CD14-positive monocyte (primary cell): ENCODE data around the gene ABCB8. TPM values are rescaled to one million over a fixed set of nuclear protein-coding genes. Genes with fewer than 3 reads are reported as not detected.

ENCODE experiments used
- DNase-seq, 3 donors: peaks; one replicate each; pipeline ENCODE4 v3.0.0-alpha.2; 2011 to 2022
- H2AFZ ChIP-seq: 2 replicates; pipeline ENCODE4 v1.6.0; 2012; ENCODE audit warnings: mild to moderate bottlenecking, low read depth, low read length, inconsistent platforms; ENCODE audit not compliant: insufficient read depth, poor library complexity, severe bottlenecking
- H3K27ac ChIP-seq, 2 donors: 1 replicate in 1 of 2; 2 replicates in 1 of 2; pipeline ENCODE4 v1.5.1; 2012 to 2013; ENCODE audit warnings: low read length in 2 of 2, control low read depth in 1 of 2, inconsistent platforms in 1 of 2, low read depth in 1 of 2, mild to moderate bottlenecking in 1 of 2
- H3K27me3 ChIP-seq, 2 donors: one replicate each; pipeline versions ENCODE4 v1.6.0 to v1.6.1; 2011 to 2013; ENCODE audit warnings: low read length in 2 of 2; ENCODE audit not compliant: control insufficient read depth in 2 of 2, insufficient read depth in 2 of 2
- H3K36me3 ChIP-seq, 2 donors: replicated peaks in 1 of 2; 1 replicate in 1 of 2; 2 replicates in 1 of 2; pipeline versions ENCODE4 v1.5.1 to v1.6.1; 2012 to 2013; ENCODE audit warnings: low read length in 2 of 2, control low read depth in 1 of 2, inconsistent platforms in 1 of 2, mild to moderate bottlenecking in 1 of 2; ENCODE audit not compliant: insufficient read depth in 2 of 2, control insufficient read depth in 1 of 2
- H3K4me1 ChIP-seq, 2 donors: 1 replicate in 1 of 2; 2 replicates in 1 of 2; pipeline versions ENCODE4 v1.5.1 to v1.6.1; 2012 to 2013; ENCODE audit warnings: low read length in 2 of 2, control low read depth in 1 of 2, inconsistent platforms in 1 of 2, mild to moderate bottlenecking in 1 of 2, moderate library complexity in 1 of 2; ENCODE audit not compliant: insufficient read depth in 2 of 2, control insufficient read depth in 1 of 2
- H3K4me2 ChIP-seq: replicated peaks from 2 replicates; pipeline ENCODE3; 2012; ENCODE audit warnings: low read length, moderate library complexity, mild to moderate bottlenecking; ENCODE audit not compliant: poor library complexity, severe bottlenecking; ENCODE audit errors: extremely low read depth
- H3K4me3 ChIP-seq, 3 experiments: fragments of 200-600 bp in 1 of 3; sonication (generic) in 1 of 3; replicated peaks in 1 of 3; 1 replicate in 2 of 3; 2 replicates in 1 of 3; pipeline ENCODE4 v1.5.1; 2011 to 2013; ENCODE audit warnings: low read length in 3 of 3, mild to moderate bottlenecking in 3 of 3, control low read depth in 2 of 3, low read depth in 2 of 3, inconsistent platforms in 1 of 3, moderate library complexity in 1 of 3
- H3K79me2 ChIP-seq: 2 replicates; pipeline ENCODE4 v1.6.0; 2012; ENCODE audit warnings: mild to moderate bottlenecking, control low read depth, inconsistent platforms, low read length, moderate library complexity; ENCODE audit not compliant: insufficient read depth
- H3K9ac ChIP-seq: 2 replicates; pipeline ENCODE4 v1.6.0; 2017; ENCODE audit warnings: low read length, mild to moderate bottlenecking; ENCODE audit not compliant: insufficient read depth, poor library complexity, severe bottlenecking
- H3K9me3 ChIP-seq, 2 donors: replicated peaks in 1 of 2; 1 replicate in 1 of 2; 2 replicates in 1 of 2; pipeline versions ENCODE4 v1.5.1 to v1.6.1; 2012 to 2013; ENCODE audit warnings: low read length in 2 of 2, control low read depth in 1 of 2; ENCODE audit not compliant: control insufficient read depth in 1 of 2, insufficient read depth in 1 of 2
- H4K20me1 ChIP-seq: 2 replicates; pipeline ENCODE4 v1.6.0; 2012; ENCODE audit warnings: mild to moderate bottlenecking, low read length, control low read depth, moderate library complexity; ENCODE audit not compliant: insufficient read depth
- H3K27ac Mint-ChIP-seq, 7 donors: one replicate each; pipeline ENCODE4 v1.8.0; 2020; ENCODE audit warnings: mild to moderate bottlenecking in 7 of 7, mixed read lengths in 7 of 7, moderate library complexity in 6 of 7, inconsistent platforms in 2 of 7
- H3K27me3 Mint-ChIP-seq, 3 donors: one replicate each; pipeline ENCODE4 v1.8.0; 2021 to 2022; ENCODE audit warnings: low read depth in 3 of 3, mild to moderate bottlenecking in 3 of 3, mixed read lengths in 3 of 3, moderate library complexity in 3 of 3, inconsistent platforms in 1 of 3
- H3K36me3 Mint-ChIP-seq, 2 donors: one replicate each; pipeline ENCODE4 v1.8.0; 2020; ENCODE audit warnings: mixed read lengths in 2 of 2, inconsistent platforms in 1 of 2, mild to moderate bottlenecking in 1 of 2
- H3K4me1 Mint-ChIP-seq: one replicate; pipeline ENCODE4 v1.8.0; 2020; ENCODE audit warnings: mild to moderate bottlenecking, mixed read lengths
- H3K4me3 Mint-ChIP-seq, 2 donors: one replicate each; pipeline ENCODE4 v1.8.0; 2020; ENCODE audit warnings: mild to moderate bottlenecking in 2 of 2, mixed read lengths in 2 of 2, moderate library complexity in 1 of 2
- H3K9me3 Mint-ChIP-seq, 7 donors: one replicate each; pipeline ENCODE4 v1.8.0; 2020 to 2022; ENCODE audit warnings: mixed read lengths in 7 of 7, mild to moderate bottlenecking in 6 of 7, moderate library complexity in 6 of 7, inconsistent platforms in 2 of 7
- WGBS: methylation state at CpG from one replicate; pipeline ENCODE4 v1.1.5; 2013; ENCODE audit warnings: missing lambda C conversion rate; ENCODE audit not compliant: insufficient coverage; 5-methylcytosine and 5-hydroxymethylcytosine counted together
- intact Hi-C, 2 donors: fragments of 100-400 bp; cut with micrococcal nuclease; formaldehyde crosslinking; loops; one replicate each; pipeline versions ENCODE4 v1.15.0 to v1.15.1; 2023
- polyA plus RNA-seq, 3 donors: library from polyadenylated mRNA; depleted of rRNA in 1 of 3; unstranded in 2 of 3; stranded (reverse) in 1 of 3; fragments of 300-500 nt in 2 of 3; fragments of >200 nt in 1 of 3; fragmentation: Illumina TruSeq in 2 of 3; gene quantifications; 1 replicate in 2 of 3; 2 replicates in 1 of 3; pipeline ENCODE4 v1.2.3, GENCODE V29; 2012 to 2021
- TF ChIP-seq, protein P1 (sequence below): fragments of 200-600 bp; IDR thresholded peaks from one replicate; pipeline ENCODE4 v1.8.0; 2022; ENCODE audit warnings: antibody characterized with exemption, mild to moderate bottlenecking

ABCB8 gene
- polyA plus RNA-seq, 3 donors: 9.3 to 19.9 (median 9.5) TPM

DNA sequence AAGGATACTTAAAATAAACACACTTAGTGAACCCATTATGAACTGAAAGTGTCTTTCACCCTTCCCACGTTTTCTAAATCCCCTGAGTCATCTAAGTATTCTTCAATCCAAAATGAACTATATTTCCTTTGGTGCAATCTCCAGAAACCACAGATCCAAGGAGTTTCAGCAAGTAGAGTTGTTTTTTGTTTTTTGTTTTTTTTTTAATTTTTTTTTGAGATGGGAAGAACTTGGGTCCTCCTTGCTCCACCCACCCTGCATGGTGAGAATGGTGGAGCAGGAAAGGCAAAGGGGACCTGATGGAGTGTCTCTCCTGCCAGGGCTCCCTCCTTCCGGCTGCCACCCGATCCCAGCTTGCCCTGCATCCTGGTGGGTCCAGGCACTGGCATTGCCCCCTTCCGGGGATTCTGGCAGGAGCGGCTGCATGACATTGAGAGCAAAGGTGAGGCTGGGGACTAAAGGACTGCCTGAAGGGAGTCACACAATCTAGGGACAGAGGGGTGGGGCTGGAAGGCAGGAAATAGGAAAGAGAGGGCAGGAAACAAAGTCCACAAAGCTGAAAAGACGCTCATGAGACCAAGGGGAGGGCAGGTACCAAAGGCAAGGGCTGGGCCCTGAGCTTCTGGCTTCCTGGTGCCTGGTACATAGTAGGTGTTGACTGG lies 16.1 kb upstream of the ABCB8 start:
- Mint-ChIP-seq H3K4me1 (peaks cover 54% of the 10 kb centered on the region), H3K4me3 (peak overlapping the region in 1 of 2 donors; percentile 80), H3K27ac (peak overlapping the region in 3 of 7 donors; percentile 44 to 63 (median 48)), H3K27me3 (peaks cover 48 to 90% (median 52%) of the 10 kb centered on the region in 3 donors), H3K36me3 (peaks cover 0 to 5% of the 10 kb centered on the region in 2 donors), H3K9me3 (peaks cover 0 to 8% (median 0%) of the 10 kb centered on the region in 7 donors)
- DNase-seq: no peak
- intact Hi-C loops: loop anchor here in 1 of 2 donors (5.0 kb wide), 1 partner anchor 100 kb away; no protein-coding TSS in a partner anchor
- Histone ChIP-seq H3K4me3 (no peak overlapping the region), H3K9me3 (peaks cover 0 to 4% of the 10 kb centered on the region in 2 donors), H3K27me3 (peaks cover 2 to 46% of the 10 kb centered on the region in 2 donors), H2AFZ (no peak overlapping the region), H4K20me1 (no peaks in the 10 kb centered on the region), H3K4me1 (peaks cover 35 to 57% of the 10 kb centered on the region in 2 donors), H3K27ac (no peak overlapping the region), H3K4me2 (no peak overlapping the region), H3K9ac (no peak overlapping the region), H3K36me3 (no peaks in the 10 kb centered on the region), H3K79me2 (no peaks in the 10 kb centered on the region)
- TF ChIP-seq, protein P1, sequence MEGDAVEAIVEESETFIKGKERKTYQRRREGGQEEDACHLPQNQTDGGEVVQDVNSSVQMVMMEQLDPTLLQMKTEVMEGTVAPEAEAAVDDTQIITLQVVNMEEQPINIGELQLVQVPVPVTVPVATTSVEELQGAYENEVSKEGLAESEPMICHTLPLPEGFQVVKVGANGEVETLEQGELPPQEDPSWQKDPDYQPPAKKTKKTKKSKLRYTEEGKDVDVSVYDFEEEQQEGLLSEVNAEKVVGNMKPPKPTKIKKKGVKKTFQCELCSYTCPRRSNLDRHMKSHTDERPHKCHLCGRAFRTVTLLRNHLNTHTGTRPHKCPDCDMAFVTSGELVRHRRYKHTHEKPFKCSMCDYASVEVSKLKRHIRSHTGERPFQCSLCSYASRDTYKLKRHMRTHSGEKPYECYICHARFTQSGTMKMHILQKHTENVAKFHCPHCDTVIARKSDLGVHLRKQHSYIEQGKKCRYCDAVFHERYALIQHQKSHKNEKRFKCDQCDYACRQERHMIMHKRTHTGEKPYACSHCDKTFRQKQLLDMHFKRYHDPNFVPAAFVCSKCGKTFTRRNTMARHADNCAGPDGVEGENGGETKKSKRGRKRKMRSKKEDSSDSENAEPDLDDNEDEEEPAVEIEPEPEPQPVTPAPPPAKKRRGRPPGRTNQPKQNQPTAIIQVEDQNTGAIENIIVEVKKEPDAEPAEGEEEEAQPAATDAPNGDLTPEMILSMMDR: no peak
- WGBS: 81% methylated on average over 3 of the region's 6 CpGs

DNA sequence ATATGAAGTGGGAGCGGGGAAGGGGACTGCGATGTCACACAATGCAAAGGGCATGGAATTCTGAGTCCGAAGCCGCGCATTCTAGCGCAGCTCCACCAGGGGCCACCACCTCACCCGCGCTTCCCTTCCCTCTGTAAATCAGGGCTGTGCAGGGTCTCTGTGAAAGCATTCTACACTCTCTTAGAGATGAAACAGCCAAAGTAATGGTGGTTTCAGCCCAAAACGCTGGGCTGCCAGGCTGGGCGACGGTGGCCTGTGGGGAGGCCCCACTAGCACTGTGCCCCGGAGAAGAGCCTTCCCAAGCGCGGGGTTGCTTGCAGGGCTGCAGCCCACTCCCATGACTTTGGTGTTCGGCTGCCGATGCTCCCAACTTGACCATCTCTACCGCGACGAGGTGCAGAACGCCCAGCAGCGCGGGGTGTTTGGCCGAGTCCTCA lies 15.3 kb upstream of the ABCB8 start:
- H3K9me3 ChIP-seq: peaks cover 0 to 4% of the 10 kb centered on the region in 2 donors
- peaks cover 0 to 5% of the 10 kb centered on the region in 2 donors for H3K36me3 Mint-ChIP-seq
- peaks cover 0 to 9% (median 0%) of the 10 kb centered on the region in 7 donors for H3K9me3 Mint-ChIP-seq
- H2AFZ ChIP-seq: no peak overlapping the region
- WGBS: 28% methylated on average over 20 of the region's 23 CpGs
- H3K4me3 Mint-ChIP-seq: peak overlapping the region; percentile 24 to 80
- peak overlapping the region; percentile 75 for H3K4me2 ChIP-seq
- H3K27ac Mint-ChIP-seq: peak overlapping the region in 4 of 7 donors; percentile 12 to 48 (median 42)
- no peaks in the 10 kb centered on the region for H3K36me3 ChIP-seq
- intact Hi-C loops: loop anchor here in 1 of 2 donors (5.0 kb wide), 1 partner anchor 99 kb away; no protein-coding TSS in a partner anchor
- peak in 2 of 3 donors; percentile 20 to 30 for DNase-seq
- H3K9ac ChIP-seq: no peak overlapping the region
- peaks cover 56% of the 10 kb centered on the region for H3K4me1 Mint-ChIP-seq
- peaks cover 2 to 47% of the 10 kb centered on the region in 2 donors for H3K27me3 ChIP-seq
- TF ChIP-seq, protein P1: peak; percentile 50
- peaks cover 37 to 61% of the 10 kb centered on the region in 2 donors for H3K4me1 ChIP-seq
- H4K20me1 ChIP-seq: no peaks in the 10 kb centered on the region
- H3K27me3 Mint-ChIP-seq: peaks cover 52 to 90% (median 55%) of the 10 kb centered on the region in 3 donors
- H3K4me3 ChIP-seq: peak overlapping the region in 1 of 3 experiments; percentile 70
- no peaks in the 10 kb centered on the region for H3K79me2 ChIP-seq
- H3K27ac ChIP-seq: no peak overlapping the region
